HG03457 (cell line): Measurements from ENCODE around the gene EIF5A.
A peak's percentile ranks its signal among the peaks of the same experiment; 100 is the strongest.

Source experiments
- ATAC-seq: cut with Tn5 transposase; IDR thresholded peaks from one replicate; pipeline ENCODE4 v1.9.1; 2021; ENCODE audit warnings: moderate number of reproducible peaks; ENCODE audit not compliant: unreplicated experiment

Gene EIF5A

GRCh38 chr17:7306911-7307685 lies at the start of gene EIF5A:
TSS of gene EIF5A (plus strand) at chr17:7307628. CDS start at chr17:7309636, 2,008 bp downstream.
- ATAC-seq = peak; percentile 44

GRCh38 chr17:7258731-7259554 lies 48.5 kb upstream of the EIF5A start:
- no peak for ATAC-seq

- no peak for ATAC-seq
Measured at GRCh38 chr17:7259555-7259889, 47.9 kb upstream of the EIF5A start.

- ATAC-seq = no peak
Measured at GRCh38 chr17:7260151-7260550, 47.3 kb upstream of the EIF5A start.

GRCh38 chr17:7260651-7261378 lies 46.6 kb upstream of the EIF5A start:
- no peak for ATAC-seq

GRCh38 chr17:7261379-7262191 lies 45.8 kb upstream of the EIF5A start:
- no peak for ATAC-seq

GRCh38 chr17:7262192-7262934 lies 45.1 kb upstream of the EIF5A start, which contains the start of gene CLDN7:
TSS of gene CLDN7 (minus strand) at chr17:7262478. CDS start at chr17:7262043, 435 bp downstream.
- no peak for ATAC-seq

GRCh38 chr17:7262935-7263800 lies 44.3 kb upstream of the EIF5A start:
- no peak for ATAC-seq

- no peak for ATAC-seq
Measured at GRCh38 chr17:7263801-7264078, 43.7 kb upstream of the EIF5A start.

- no peak for ATAC-seq
Measured at GRCh38 chr17:7266784-7267183, 40.6 kb upstream of the EIF5A start.

- ATAC-seq = no peak
Measured at GRCh38 chr17:7279448-7279847, 28.0 kb upstream of the EIF5A start.

- peak; percentile 20 for ATAC-seq
Measured at GRCh38 chr17:7280519-7281073, 26.8 kb upstream of the EIF5A start.

- peak; percentile 43 for ATAC-seq
Measured at GRCh38 chr17:7281074-7281952, 26.1 kb upstream of the EIF5A start, which contains the start of gene SLC2A4. TSS of gene SLC2A4 (plus strand) at chr17:7281718. CDS start at chr17:7281935, 217 bp downstream.

- no peak for ATAC-seq
Measured at GRCh38 chr17:7281953-7282751, 25.3 kb upstream of the EIF5A start.

- ATAC-seq = no peak
Measured at GRCh38 chr17:7282752-7283321, 24.6 kb upstream of the EIF5A start.

GRCh38 chr17:7283471-7284216 lies 23.8 kb upstream of the EIF5A start:
- ATAC-seq = no peak
